Esophagus muscularis mucosa (tissue), 4 donors: ENCODE data around the gene TMEM179. TPM values are rescaled to one million over a fixed set of nuclear protein-coding genes. Genes with fewer than 3 reads are reported as not detected.

Experiments used
- DNase-seq: peaks from one replicate; pipeline ENCODE4 v3.0.0-alpha.2; 2017; ENCODE audit errors: extremely low spot score
- H3K27ac ChIP-seq, 4 donors: fragments of 200-600 bp; sonication (generic); replicated peaks in 1 of 4; 1 replicate in 3 of 4; 2 replicates in 1 of 4; pipeline ENCODE4 v1.5.1; 2016 to 2019; ENCODE audit warnings: mild to moderate bottlenecking in 1 of 4
- H3K27me3 ChIP-seq, 4 donors: fragments of 200-600 bp; sonication (generic); one replicate each; pipeline versions ENCODE4 v1.5.1 to v1.6.0; 2016 to 2019
- H3K36me3 ChIP-seq, 4 donors: fragments of 200-600 bp; sonication (generic); one replicate each; pipeline ENCODE4 v1.5.1; 2016 to 2019
- H3K4me1 ChIP-seq, 4 donors: fragments of 200-600 bp; sonication (generic); one replicate each; pipeline ENCODE4 v1.5.1; 2016 to 2019
- H3K4me3 ChIP-seq, 4 donors: fragments of 200-600 bp; sonication (generic); 1 replicate in 2 of 4; 2 replicates in 2 of 4; pipeline ENCODE4 v1.5.1; 2016 to 2019; ENCODE audit warnings: mild to moderate bottlenecking in 4 of 4, moderate library complexity in 1 of 4
- H3K9me3 ChIP-seq, 4 donors: fragments of 200-600 bp; sonication (generic); 1 replicate in 3 of 4; 2 replicates in 1 of 4; pipeline ENCODE4 v1.5.1; 2016 to 2019
- EP300 ChIP-seq: sonication (generic); formaldehyde crosslinking; IDR thresholded peaks from one replicate; pipeline ENCODE4 v1.6.1; 2017; ENCODE audit warnings: antibody characterized with exemption
- POLR2A ChIP-seq: fragments of 450-650 bp; IDR thresholded peaks from one replicate; pipeline ENCODE4 v1.6.1; 2017; ENCODE audit warnings: antibody characterized with exemption, moderate library complexity, mild to moderate bottlenecking, low read depth
- POLR2AphosphoS5 ChIP-seq, 2 donors: sonication (generic); formaldehyde crosslinking; IDR thresholded peaks; one replicate each; pipeline ENCODE4 v1.6.1; 2017; ENCODE audit warnings: antibody characterized with exemption in 2 of 2
- WGBS: methylation state at CpG from one replicate; pipeline ENCODE4 v1.1.5; 2018; 5-methylcytosine and 5-hydroxymethylcytosine counted together
- intact Hi-C: fragments of 100-400 bp; cut with DNase I; formaldehyde crosslinking; loops from one replicate; pipeline ENCODE4 v1.15.1; 2023
- total RNA-seq, 4 donors: library from RNA; depleted of rRNA; stranded (reverse); fragments of >200 nt; gene quantifications; one replicate each; pipeline versions ENCODE4 v1.1.0 to v1.2.1, GENCODE V29; 2016
- TF ChIP-seq, protein P1 (sequence below), 3 experiments: fragments of 200-600 bp in 2 of 3; fragments of 450-650 bp in 1 of 3; sonication (generic) in 2 of 3; IDR thresholded peaks; one replicate each; pipeline ENCODE4 v1.5.1; 2017 to 2019; ENCODE audit warnings: antibody characterized with exemption in 3 of 3, mild to moderate bottlenecking in 2 of 3, moderate library complexity in 1 of 3

The TMEM179 gene
- total RNA-seq, 4 donors from 2014 or later: 1.4 to 4.2 (median 1.9) TPM

DNA sequence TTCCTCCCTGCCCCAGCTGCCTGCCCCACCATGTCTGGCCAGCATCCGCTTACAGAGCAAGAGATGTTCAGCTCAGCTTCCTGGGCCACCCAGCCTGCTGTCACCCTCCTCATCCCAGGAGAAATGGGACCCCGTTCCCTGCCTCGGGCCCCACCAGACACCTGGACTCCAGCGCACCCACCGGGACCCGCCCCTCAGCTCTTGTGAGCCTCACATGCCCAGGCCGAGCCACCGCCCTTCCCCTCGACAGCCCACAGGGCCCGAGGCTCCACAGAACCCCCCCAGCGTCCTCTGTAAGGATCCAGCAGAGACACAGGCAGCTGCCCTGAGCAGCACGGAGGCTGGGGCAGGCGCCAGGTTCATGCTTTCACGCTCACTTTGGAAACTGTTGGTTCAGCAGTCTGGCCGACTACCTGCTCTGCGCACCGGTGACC is 43.4 kb downstream of the TMEM179 start:
- no peaks in the 10 kb centered on the region for H3K9me3 ChIP-seq
- no peak overlapping the region for H3K27ac ChIP-seq
- TF ChIP-seq EP300: no peak
- TF ChIP-seq, protein P1, sequence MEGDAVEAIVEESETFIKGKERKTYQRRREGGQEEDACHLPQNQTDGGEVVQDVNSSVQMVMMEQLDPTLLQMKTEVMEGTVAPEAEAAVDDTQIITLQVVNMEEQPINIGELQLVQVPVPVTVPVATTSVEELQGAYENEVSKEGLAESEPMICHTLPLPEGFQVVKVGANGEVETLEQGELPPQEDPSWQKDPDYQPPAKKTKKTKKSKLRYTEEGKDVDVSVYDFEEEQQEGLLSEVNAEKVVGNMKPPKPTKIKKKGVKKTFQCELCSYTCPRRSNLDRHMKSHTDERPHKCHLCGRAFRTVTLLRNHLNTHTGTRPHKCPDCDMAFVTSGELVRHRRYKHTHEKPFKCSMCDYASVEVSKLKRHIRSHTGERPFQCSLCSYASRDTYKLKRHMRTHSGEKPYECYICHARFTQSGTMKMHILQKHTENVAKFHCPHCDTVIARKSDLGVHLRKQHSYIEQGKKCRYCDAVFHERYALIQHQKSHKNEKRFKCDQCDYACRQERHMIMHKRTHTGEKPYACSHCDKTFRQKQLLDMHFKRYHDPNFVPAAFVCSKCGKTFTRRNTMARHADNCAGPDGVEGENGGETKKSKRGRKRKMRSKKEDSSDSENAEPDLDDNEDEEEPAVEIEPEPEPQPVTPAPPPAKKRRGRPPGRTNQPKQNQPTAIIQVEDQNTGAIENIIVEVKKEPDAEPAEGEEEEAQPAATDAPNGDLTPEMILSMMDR (IDR thresholded peaks at IDR 0.05): no peak
- no peak for TF ChIP-seq POLR2AphosphoS5 (IDR thresholded peaks at IDR 0.05)
- no peak for TF ChIP-seq POLR2A
- peaks cover 0 to 76% (median 4%) of the 10 kb centered on the region in 4 donors for H3K27me3 ChIP-seq
- H3K4me3 ChIP-seq: no peak overlapping the region
- H3K36me3 ChIP-seq: no peaks in the 10 kb centered on the region
- intact Hi-C loops: loop anchor here (10.0 kb wide), 1 partner anchor 466 kb away; no protein-coding TSS in a partner anchor
- H3K4me1 ChIP-seq: peaks cover 9 to 13% (median 11%) of the 10 kb centered on the region in 4 donors
- WGBS: 61% methylated on average over 17 of the region's 17 CpGs
- no peak for DNase-seq

DNA sequence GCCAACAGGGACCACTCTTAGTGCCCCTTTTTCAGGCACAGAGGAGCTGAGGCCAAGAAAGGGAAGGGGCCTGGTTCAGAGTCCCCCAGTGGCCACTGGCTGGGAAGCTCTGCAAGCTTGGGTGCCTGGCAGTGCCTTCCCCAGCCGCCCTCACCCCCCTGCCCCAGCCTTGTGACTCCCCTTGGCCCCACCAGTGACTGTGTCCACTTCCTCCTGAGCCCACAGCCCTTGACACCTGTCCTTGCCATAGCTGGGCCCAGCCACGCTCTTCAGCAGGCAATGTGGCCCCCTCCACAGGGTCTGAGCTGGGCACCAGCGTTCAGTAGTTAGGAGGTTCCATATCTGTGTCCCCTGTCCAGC is 44.0 kb downstream of the TMEM179 start:
- H3K4me1 ChIP-seq: peaks cover 9 to 13% (median 11%) of the 10 kb centered on the region in 4 donors
- H3K9me3 ChIP-seq: no peaks in the 10 kb centered on the region
- H3K36me3 ChIP-seq: no peaks in the 10 kb centered on the region
- no peak for DNase-seq
- intact Hi-C loops: loop anchor here (10.0 kb wide), 1 partner anchor 466 kb away; no protein-coding TSS in a partner anchor
- no peak overlapping the region for H3K4me3 ChIP-seq
- 88% methylated on average over 2 of the region's 3 CpGs for WGBS
- H3K27me3 ChIP-seq: peaks cover 0 to 76% (median 4%) of the 10 kb centered on the region in 4 donors
- no peak overlapping the region for H3K27ac ChIP-seq
- TF ChIP-seq POLR2AphosphoS5 (IDR thresholded peaks at IDR 0.05) (no peak), EP300 (no peak), POLR2A (no peak)
- TF ChIP-seq, protein P1 (IDR thresholded peaks at IDR 0.05): no peak

DNA sequence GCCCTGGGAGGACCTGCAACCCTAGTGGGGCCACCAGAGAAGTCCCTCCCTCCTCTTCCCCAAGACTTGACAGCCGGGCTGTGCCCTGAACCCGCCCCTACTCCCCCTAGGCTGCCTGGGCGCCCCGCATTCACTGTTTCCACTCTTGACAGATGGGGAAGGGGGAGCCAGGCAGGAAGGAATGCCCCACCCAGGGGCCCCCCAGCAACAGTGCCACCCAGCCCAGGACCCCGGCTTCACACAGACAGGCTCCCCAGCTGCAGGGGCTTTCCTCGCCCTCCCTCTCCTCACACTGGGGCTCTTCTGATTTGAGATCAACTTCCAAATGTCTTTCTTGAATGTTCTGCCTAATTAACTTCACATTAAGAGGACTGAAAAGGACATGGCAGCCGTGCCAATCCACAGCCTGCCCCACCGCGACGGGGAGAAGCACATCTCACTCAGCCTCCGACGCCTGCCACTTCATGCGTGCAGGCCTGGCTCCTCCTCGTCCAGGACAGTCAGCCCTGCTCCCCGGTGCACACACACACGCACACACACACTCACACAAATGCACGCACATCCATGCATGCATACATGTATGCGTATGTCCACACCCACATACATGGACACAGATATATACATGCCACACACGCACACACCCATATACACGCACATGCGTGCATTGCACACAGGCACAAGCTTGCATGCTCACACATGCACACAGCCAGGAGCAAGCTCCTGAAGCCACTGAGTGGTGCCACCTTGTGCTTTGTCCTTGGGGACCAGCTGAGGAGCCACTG is 44.6 kb downstream of the TMEM179 start:
- Histone ChIP-seq H3K4me1 (peaks cover 9 to 13% (median 11%) of the 10 kb centered on the region in 4 donors), H3K36me3 (no peaks in the 10 kb centered on the region), H3K9me3 (no peaks in the 10 kb centered on the region), H3K27ac (no peak overlapping the region), H3K4me3 (no peak overlapping the region), H3K27me3 (peaks cover 0 to 74% (median 4%) of the 10 kb centered on the region in 4 donors)
- no peak for DNase-seq
- intact Hi-C loops: loop anchor here (10.0 kb wide), 1 partner anchor 465 kb away; no protein-coding TSS in a partner anchor
- TF ChIP-seq POLR2A (no peak), EP300 (no peak), POLR2AphosphoS5 (IDR thresholded peaks at IDR 0.05) (no peak)
- TF ChIP-seq, protein P1 (IDR thresholded peaks at IDR 0.05): no peak
- 91% methylated on average over 21 of the region's 21 CpGs for WGBS

DNA sequence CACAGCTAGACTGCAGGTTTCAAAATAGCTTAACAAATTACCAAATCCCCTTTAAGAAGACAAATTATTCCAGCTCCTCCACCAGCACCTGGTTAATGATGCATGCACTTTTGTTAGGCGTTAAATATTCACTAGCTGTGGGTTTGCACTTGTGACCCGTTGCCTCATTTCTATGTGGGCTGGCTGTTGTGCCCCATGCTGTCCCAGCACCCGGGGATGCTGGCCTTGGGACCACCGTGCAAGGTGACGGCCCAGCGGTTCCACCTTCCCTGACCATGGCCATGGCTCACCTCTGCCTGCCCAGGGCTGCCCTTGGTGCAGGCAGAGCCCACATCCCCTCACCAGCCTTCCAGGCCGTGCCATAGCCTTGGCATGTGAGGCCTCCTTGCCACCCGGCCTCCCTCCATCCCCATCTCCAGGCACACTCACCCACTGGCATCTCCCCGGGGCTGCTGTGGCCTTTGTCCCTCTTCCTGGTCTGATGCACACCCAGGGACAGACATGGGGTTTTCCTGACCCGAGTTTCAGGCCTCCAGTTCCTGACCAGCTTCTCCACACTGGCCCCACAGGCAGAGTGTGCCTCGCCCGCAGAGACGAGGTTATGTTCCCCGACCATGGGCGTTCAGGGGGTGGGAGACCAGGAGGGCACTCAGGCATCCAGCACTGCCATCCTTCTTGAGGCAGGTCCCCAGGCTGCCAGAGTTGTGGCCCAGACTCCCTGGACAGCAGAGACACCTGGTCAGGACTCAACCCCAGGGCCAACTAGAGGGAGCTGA is 45.4 kb downstream of the TMEM179 start:
- Histone ChIP-seq H3K27me3 (peaks cover 0 to 74% (median 4%) of the 10 kb centered on the region in 4 donors), H3K36me3 (no peaks in the 10 kb centered on the region), H3K27ac (no peak overlapping the region), H3K9me3 (no peaks in the 10 kb centered on the region), H3K4me1 (peaks cover 8 to 10% (median 9%) of the 10 kb centered on the region in 4 donors), H3K4me3 (no peak overlapping the region)
- TF ChIP-seq EP300: no peak
- TF ChIP-seq, protein P1 (IDR thresholded peaks at IDR 0.05): no peak
- no peak for TF ChIP-seq POLR2AphosphoS5 (IDR thresholded peaks at IDR 0.05)
- TF ChIP-seq POLR2A: no peak
- DNase-seq: no peak
- intact Hi-C loops: no loop called here
- WGBS: 90% methylated on average over 15 of the region's 15 CpGs
